GM12875 (cell line): Measurements from ENCODE around the gene GPR22.

ENCODE experiments used
- H3K4me3 ChIP-seq: one replicate; pipeline ENCODE4 v1.5.1; 2011; ENCODE audit warnings: low read depth, low read length, control low read depth
- TF ChIP-seq, protein P1 (sequence below): IDR thresholded peaks from 2 replicates; pipeline ENCODE4 v1.5.1; 2011; ENCODE audit warnings: low read depth, mild to moderate bottlenecking, control low read depth, inconsistent platforms, low read length, moderate library complexity, borderline replicate concordance; ENCODE audit not compliant: insufficient read depth

Gene GPR22

DNA sequence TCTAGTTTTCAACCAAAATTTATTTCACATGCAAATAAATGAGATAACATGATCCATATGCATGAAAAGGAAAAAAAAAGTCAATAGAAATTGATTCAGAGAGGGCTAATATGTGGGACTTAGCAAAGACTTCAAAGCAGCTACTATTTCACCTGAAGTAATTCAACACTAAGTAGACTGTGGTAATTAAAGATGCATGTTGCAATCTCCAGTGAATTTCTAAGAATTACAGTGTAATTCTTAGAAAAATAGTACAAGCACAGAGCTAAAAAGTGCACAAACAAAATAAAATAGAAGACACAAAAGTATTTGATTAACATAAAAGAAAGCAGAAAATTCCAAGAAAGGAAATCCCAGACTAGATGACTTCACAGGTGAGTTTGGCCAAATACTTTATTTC, 25.7 kb downstream of the GPR22 start:
- H3K4me3 ChIP-seq: no peak overlapping the region
- TF ChIP-seq, protein P1, sequence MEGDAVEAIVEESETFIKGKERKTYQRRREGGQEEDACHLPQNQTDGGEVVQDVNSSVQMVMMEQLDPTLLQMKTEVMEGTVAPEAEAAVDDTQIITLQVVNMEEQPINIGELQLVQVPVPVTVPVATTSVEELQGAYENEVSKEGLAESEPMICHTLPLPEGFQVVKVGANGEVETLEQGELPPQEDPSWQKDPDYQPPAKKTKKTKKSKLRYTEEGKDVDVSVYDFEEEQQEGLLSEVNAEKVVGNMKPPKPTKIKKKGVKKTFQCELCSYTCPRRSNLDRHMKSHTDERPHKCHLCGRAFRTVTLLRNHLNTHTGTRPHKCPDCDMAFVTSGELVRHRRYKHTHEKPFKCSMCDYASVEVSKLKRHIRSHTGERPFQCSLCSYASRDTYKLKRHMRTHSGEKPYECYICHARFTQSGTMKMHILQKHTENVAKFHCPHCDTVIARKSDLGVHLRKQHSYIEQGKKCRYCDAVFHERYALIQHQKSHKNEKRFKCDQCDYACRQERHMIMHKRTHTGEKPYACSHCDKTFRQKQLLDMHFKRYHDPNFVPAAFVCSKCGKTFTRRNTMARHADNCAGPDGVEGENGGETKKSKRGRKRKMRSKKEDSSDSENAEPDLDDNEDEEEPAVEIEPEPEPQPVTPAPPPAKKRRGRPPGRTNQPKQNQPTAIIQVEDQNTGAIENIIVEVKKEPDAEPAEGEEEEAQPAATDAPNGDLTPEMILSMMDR: no peak

DNA sequence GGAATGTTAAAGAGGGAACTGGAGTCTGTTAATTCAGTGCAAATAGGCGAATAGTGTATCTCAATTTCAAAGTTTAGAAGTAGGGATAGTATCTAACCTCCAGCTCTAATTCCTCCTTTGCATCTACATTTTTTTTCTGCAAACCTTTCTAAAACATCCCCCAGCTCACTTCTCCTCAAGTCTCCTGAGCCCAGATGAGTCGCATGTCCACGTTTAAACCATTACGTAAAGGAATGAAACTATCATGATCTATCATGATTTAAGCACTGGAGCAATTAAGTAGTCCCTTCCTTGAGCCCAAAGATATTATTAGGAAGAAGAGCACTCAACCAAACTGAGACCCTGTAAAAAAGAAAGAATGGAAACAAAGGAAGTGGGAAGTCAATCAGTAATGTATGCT, 29.9 kb downstream of the GPR22 start:
- TF ChIP-seq, protein P1: no peak
- H3K4me3 ChIP-seq: no peak overlapping the region

DNA sequence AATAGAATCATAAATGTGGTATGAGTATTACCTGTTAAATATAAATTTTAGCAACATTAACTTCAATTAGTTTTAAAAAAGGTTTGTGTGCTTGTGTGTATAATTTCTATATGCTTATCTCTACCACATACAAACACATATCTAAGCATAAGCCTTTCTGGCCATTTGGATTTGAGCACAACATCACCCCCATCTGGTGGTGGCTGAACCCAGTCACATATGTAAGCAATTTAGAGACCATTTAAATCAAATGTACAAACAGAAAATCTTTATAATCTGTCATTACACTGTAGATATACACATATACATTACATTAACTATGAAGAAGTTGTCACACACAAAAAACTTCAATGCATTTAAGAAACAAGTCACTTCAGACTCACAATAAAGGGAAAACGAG, 31.7 kb downstream of the GPR22 start:
- TF ChIP-seq, protein P1: peak; percentile 47; the same call in 1 of the 2 replicates
- no peak overlapping the region for H3K4me3 ChIP-seq

DNA sequence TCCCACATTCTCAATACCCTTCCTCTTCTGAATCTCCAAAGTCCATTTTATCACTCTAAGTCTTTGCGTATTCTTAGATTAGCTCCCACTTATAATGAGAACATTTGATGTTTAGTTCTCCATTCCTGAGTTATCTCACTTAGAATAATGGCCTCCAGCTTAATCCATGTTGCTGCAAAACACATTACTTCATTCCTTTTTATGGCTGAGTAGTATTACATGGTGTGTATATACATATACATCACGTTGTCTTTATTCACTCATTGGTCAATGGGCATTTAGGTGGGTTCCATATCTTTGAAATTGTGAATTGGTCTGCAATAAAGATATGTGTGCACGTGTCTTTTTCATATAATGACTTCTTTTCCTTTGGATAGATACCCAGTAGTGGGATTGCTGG, 32.3 kb downstream of the GPR22 start:
- TF ChIP-seq, protein P1: no peak
- no peak overlapping the region for H3K4me3 ChIP-seq

DNA sequence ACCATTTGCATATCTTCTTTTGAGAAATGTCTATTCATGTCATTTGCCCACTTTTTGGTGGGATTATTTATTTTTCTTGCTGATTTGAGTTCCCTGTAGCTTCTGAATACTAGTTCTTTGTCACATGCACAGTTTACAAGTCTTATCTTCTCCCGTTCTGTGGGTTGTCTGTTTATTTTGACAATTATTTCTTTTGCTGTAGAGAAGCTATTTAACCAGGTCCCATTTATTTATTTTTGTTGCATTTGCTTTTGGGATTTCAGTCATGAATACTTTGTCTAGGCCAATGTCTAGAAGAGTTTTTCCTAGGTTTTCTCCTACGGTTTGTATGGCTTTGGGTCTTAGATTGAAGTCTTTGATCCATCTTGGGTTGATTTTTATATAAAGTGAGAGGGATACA, 32.9 kb downstream of the GPR22 start:
- H3K4me3 ChIP-seq: no peak overlapping the region
- TF ChIP-seq, protein P1: no peak

DNA sequence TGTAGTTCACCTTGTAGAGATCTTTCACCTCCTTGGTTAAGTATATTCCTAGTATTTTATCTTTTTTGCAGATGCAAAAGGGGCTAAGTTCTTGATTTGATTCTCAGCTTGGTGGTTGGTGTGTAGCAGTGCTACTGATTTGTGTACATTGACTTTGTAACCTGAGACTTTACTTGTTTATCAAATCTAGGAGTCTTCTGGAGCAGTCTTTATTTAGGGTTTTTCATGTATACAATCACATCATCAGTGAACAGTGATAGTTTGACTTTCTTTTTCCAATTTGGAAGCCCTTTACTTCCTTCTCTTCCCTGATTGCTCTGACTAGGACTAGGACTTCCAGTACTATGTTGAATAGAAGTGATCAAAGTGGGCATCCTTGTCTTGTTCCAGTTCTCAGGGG, 33.8 kb downstream of the GPR22 start:
- TF ChIP-seq, protein P1: no peak
- no peak overlapping the region for H3K4me3 ChIP-seq

DNA sequence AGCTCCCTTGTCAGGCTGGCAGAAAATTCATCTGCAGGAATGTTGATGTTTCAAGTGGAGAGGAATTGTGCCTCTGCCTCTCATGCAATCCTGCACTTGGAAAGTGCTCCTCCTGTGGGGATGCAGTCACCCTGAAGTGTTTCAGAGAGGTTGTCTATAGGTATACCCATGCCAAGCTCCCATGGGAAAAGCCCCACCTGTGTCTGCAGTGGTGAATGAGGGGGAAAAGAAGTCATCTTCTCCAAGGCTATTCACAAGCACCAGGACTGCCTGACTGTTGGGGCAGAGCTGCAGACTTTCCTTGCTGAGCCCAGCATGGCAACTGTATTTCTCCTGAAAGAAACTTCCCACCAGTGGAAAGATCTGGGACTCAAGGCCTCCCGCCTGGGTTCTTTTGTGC, 35.5 kb downstream of the GPR22 start:
- TF ChIP-seq, protein P1: no peak
- no peak overlapping the region for H3K4me3 ChIP-seq
